Activated CD4-positive, CD25-positive, alpha-beta regulatory T cell (primary cell): Measurements from ENCODE around the gene ACTG1.

Source experiments
- DNase-seq, 4 experiments: peaks; one replicate each; lab custom pipeline; 2025; lab: John Stamatoyannopoulos, UW

The ACTG1 gene

DNA sequence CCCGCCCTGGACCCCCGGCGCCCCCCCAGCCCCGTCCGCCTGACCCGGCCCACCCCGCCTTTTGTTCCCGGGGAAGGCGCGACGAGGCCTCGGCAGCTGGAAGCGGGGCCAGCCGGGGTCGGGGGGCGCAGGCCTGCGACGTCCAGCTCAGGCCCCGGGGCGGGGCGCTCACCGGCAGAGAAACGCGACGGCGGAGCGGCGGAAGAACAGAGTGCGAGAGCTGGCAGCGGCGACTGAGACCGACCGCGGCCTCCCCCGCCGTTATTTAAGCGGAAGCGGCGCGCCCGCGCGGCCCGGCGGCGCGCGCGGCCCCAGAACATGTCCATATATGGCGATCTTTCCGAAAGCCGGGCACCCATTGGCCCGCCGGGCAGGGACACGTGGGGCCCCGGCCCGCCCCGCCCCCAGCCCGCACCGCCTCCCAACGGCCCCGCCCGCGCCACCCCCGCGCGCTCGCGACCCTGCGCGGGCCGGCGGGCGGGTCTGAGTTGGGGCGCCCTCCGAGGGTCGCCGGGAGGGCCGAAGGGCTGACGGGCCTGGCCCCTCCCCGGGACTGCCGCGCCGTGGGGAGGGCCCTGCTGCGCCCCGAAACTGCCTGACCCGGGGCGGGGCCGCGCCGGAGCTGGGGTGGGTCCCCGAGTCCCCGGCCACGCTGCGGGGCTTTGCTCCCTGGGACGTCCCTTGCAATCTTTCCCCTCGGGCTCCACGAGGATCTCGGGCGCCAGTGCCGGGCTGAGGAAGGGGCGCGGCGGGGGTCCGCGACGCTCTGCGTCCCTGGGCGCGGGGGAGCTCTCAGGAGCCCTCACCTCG lies at the start of gene ACTG1:
Gene ACTG1 (minus strand): TSS at position 238 of the 810 bp plus-strand sequence. CDS start 445 bp downstream, outside the sequence.
- peak; percentile 80 to 91 (median 86) for DNase-seq

DNA sequence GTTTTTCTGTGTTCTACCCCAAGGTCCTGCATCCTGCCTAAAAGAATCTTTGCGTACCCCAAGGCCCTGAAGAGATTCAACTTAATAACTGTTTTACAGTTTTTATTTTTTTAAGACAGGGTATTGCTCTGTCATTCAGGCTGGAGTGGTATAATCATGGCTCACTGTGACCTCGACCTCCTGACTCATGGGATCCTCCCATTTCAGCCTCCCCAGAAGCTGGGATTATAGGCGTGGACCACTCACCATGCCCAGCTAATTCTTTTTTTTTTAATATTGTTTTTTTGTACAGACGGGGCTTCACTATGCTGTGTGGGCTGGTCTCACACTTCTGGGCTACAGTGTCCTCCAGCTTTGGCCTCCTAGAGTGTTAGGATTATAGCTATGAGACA lies 48.9 kb upstream of the ACTG1 start:
- DNase-seq = no peak

DNA sequence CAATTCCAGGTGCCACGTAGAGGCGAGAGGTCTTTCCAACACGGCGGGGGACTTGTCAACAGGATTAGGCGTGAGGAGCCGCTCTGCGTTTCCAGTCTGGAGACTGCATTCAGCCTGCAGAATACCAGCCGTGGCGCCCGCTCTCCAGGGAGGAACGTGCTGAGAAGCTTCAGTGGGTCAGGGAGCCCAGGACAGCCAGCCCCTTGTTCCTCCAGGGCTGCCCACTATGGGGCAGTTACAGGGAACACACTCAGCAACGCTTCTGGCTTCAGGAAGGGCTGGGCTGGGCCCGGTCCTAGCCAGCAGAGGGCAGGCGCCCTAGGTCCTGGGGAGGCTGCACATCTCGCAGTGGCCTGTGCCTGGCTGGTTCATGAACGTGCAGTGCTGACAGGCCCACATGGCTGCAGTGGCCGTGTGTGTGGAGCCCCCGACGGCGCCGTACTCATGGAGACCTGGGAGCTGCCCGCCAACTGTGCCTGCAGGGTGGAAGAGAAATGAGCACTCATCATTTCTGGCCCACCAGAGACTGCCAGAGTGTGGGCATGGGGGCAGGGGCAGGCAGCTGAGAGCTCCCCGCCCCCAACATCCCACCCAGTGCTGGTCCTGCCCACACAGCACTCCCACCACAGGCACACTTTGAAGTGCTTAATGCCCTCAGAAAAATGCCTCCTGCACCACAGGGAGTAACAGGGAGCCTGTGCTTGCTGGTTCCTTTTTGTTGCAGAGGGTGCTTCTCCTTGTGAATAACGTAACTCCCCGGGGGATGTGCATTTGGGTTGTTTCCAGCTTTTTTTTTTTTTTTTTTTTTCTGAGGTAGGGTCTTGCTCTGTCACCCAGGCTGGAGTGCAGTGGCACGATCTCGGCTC lies 46.6 kb upstream of the ACTG1 start:
- no peak for DNase-seq

DNA sequence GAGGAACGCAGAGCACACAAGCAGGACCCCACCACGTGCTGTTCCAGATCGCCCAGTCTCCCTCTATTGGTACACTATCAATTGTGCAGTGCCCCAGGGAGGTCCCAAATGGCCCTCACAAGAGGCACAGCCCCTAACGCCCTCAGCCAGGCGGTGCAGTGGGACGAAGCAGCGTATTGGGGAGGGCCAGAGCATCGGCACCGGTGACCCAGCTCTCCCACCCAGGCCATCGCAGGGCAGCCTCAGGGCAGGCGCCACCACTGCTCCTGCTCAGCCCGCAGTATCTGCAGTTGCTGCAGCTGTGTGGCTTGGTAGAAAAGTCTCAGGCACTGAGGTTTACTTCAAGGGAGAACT lies 45.5 kb upstream of the ACTG1 start:
- no peak for DNase-seq

DNA sequence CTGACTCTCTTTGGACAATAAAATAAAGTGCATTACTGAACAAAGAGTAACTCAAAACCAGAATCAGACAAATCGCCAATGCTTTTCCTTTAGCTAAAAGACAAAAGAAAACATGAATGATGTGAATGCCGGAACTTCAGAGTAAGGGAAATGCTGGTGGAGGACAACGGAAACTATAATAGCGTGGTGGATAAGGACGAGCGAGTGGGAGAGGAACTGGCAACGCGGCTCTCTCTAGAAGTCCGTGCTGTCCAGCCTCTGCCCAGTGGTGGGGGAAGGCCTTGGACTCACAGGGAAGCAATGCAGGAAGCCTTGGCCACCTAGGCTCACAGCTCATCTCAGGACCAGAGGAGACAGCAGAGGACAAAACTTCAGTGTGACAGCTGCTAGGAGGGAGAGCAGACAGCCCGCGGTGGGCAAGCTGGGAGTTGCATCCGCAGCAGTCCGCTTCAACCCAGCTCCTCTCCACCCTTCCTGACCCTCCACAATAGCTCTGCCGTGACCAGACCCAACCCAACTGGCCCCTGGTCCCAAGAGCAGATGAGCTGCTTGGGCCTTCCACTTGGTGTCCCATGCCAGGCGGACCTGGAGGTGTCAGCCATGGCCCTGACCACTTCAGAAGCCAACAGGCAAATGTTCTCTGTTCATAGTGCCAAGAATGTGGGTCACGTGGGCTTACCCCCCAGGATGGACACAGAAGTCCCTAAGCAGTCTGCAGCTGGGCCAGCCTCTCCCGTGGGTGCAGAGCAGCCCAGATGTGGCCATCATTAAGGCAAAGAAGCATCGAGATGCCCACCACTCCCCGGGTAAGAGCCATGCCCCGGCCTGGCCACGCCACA lies 44.9 kb upstream of the ACTG1 start:
- no peak for DNase-seq

DNA sequence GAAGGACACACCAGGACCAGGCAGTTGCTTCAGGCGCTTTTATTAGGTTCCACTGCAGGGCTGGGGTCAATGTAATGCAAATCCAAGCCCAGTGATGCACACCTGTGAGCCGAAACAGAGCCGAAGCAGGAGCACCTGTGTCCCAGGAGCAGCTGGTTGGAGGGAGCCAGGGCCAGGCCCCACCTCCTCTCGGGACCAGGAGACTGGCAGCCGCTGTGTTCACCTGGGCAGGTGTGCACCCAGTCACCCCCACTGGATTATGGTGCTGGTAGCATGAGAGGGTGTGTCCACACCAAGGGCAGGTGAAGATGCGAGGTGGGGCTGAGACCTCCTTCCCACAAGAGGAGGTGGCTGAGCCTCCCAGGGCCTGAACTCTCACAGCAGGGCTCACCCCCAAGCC lies 44.3 kb upstream of the ACTG1 start:
- DNase-seq = no peak

DNA sequence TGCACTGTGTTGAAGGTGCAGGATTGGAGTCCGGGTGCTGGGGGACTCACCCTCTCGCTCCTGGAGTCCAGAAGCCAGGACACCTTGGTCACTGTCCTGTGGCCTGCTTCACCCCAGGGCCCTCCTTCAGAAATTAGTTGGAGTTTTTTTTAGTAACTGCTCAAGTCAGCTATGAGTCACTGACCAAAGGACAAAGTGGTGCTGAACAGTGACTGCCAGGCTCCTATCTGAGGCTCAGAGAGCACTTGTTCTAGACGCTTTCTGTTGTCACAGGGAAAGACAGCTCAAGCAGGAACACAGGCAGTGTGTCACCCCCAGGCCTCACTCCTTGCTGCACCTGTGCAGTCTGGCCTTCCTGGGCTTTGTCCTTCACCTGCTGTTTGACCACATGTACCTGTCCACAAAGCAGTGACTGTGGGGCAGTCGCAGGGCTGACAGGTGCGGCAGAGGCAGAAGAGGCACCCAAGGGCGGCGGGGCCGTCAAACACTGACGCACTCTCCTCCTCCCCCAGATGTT lies 43.6 kb upstream of the ACTG1 start:
- no peak for DNase-seq

DNA sequence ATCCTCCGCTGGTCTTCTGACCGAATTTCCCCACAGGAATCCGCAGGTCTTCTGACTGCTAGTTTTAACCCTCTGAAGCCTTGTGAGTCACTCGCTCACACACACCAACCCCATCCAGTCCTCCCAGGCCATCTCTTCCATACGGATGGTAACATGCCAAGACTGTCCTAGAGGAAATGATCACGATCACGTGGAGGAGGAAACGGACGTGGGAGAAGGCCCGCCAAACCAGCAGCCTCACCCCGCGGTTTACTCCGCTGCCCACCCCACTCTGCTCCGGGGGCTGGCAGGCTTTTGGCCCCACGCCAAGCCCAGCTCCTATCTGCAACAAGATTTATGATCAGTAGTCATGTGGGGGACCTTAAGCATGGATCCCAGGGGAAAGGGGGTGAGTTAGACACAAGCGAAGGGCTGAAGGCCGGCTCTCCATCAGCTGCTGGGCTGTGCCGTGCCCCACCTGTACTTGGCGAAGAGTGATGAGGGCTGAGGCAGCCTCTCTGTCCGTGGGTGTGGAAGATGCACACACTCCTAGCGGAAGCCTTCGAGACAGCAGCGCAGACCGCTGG lies 41.1 kb upstream of the ACTG1 start:
- DNase-seq = no peak

DNA sequence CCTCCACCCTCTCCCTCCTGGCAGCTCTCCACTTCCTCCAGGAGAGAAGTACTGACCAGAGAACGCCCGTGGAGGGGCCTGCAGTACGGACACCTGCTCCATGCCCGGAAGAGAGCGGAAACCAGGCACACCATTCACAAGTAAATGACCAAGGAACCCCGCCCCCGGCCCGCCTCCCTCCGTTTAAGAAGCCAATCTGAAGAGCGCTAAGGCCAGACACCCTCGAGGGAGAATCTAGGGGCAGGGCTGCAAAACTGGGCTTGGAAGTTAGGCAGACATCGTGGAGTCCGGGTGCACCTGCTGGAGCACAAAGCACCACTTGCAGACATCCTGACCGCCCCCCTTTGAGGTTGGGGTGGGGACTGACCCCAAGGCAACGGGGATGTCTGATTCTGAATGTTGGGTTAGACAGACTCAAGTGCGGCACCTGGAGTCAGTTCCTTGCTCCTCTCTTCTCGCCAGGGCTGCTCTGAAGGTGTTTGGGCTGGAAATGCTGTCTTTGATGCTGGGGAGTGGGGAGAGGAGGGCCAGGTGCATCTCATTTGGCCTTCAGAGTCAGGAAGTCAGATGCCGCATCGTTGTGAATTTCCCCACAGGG lies 40.5 kb upstream of the ACTG1 start:
- peak; percentile 65 to 71 (median 68) for DNase-seq

DNA sequence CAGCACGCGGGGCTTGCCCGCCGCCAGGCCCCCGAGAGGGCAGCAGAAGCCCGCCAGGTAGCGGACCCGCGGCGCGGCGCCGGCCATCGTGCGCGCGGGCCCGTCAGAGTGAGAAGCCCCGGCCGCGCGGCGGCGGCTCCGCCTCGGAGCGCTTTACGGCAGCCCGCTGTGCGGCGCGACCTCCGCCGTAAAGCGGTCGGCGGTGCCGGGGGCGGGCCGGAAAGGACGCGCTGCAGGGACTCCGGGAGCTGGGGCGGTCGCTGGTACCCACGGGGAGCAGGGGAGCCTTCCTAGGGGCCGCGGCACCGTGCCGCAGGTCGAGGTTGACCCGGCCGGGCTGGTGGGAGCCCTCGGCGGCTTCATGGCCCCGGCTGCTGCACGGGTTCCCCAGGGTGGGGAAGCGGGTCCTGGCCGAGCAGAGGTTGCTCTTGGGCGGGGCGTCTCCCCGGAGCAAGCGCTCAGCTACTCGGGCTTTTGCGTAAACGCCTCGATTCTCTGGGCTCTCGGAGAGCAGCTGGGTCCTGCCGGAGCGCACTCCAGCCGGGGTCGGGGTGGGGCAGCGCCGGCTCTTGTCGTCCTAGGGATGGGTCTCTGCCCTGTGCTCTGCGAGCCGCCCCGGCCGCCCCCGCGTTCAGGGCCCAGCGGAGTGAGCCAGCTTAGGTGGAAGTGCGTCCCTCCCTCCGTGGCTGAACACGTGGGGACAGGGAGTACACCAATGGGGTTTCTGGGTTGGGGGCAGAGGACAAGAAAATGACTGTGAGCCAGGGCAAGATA lies 39.8 kb upstream of the ACTG1 start, which contains the start of gene FAAP100:
Gene FAAP100 (minus strand): TSS at position 110 of the 774 bp plus-strand sequence. CDS start 23 bp downstream, at position 87.
- peak; percentile 56 to 74 (median 68) for DNase-seq

DNA sequence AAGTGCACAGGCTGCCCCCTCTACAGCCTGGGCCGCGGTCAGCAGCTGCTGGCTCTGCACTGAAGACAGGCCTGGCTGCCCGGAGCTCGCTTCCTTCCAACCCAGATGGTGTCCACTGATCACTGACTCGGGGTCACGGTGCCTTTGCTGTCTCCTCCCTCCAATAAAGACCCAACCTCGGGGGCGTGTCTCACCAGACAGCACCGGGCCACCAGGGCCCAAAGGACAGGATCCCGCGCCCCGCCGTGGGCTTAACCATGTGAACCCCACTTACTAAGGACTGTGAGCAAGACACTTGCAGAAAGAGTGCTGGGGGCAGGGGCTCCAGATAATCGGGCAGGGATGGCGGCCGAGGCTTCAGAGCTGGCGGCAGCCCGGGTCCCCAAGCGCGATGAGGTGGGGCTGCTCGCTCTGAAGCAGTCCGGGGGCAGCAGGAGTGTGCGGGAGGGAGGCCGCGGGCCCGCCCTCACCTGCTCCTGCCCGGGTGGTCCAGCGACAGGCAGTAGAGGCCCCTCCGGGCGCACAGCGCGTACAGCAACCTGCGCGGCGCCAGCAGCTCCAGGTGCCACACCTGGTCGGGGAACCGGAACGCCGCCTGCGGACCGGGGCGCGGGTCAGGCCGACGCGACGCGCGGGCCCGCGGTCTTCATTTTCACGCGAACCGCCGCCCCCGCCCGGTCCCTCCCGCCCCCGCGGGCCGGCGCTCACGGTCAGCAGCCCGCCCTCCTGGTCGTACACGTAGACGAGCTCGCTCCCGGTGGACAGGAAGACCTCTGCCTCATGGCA lies 39.1 kb upstream of the ACTG1 start:
- no peak for DNase-seq

DNA sequence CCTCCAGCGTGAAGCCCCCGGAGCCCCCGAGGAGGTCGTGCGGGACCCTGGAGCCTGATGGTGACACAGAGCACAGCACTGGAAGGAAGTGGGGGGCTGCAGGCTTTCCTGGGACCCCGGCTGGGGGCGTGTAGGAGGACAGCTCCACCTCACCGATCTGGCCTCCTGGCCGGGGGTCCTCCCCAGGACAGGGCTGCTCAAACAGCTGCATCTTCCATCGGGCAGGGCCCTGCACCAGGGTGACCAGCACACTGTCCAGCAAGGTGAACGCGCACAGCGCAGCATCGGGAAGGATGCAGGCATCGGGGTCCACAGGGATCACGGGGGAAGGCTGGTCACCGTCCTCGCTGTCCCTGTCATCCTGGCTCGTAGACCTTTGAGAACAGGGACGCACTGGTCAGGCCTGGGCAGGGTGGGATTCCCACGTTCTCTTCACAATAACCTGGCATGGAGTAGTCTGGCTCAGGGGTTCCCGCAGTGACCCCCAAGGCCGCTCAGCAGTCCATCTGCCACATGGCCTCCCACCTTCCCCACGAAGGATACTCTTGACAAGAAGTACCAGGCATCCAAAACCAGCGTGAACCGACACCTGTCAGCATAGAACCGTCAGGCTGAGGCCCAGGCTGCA lies 38.3 kb upstream of the ACTG1 start:
- no peak for DNase-seq

DNA sequence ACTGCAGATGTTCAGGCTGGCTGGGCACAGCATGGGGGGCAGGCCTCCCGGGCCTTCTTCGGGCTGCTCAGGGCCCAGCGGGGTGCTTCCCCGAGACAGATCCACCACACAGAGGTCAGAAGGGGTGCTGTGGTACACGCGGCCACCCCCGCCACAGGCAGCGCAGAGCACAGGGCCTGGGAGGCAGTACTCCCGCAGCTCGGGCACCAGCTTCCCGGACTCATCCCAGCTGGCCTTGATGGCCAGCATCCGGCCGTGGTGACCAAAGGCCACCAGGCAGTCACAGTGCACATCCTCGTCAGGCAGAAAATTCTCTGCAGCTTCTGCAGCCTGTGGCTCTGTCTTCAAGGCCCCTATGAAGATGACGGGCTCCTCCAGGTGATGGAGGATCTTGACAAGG lies 37.7 kb upstream of the ACTG1 start:
- DNase-seq = no peak

DNA sequence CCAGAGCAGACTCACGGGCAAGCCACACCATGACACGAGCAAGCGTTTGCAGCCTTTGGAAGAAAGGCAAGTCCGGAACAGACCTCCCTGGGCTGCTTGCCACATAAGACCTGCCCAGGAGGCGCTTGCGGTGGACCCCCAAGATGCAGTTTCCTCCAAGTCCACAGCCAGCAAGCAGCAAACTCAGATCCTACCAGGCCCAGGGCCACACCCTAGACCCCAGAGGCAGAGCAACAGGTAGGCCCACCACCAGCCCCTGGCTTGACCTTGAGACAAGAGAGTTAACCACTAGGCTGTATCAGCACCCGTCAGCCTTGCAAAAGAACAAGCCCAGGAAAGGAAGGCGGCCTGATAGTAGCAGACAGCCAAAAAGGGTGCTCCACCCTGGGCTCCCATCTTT lies 37.2 kb upstream of the ACTG1 start:
- DNase-seq = no peak

DNA sequence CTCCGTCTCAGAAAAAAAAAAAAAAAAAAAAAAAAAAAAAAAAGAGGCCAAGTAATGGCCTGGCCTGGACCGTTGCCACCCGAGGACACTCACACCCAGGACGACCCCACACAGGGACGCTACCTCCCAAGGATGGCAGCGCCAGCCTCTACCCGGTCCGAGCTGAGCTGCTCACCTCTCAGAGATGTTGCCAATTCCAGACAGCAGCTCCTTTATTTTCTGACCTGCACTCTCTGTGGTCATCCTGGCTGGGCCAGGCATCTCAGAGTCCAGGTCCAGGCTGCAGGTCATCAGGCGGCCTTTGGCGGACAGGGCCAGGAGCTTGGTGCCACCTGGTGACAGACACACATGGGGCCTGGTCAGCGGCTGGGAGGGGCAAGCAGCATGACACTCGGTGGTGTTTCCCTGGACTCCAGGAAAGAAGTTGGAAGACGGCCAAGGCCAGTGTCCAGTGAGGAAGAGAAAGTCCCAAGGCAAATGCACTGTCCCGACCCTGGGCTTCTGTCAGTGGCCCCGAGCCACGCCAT lies 36.5 kb upstream of the ACTG1 start:
- DNase-seq = no peak

DNA sequence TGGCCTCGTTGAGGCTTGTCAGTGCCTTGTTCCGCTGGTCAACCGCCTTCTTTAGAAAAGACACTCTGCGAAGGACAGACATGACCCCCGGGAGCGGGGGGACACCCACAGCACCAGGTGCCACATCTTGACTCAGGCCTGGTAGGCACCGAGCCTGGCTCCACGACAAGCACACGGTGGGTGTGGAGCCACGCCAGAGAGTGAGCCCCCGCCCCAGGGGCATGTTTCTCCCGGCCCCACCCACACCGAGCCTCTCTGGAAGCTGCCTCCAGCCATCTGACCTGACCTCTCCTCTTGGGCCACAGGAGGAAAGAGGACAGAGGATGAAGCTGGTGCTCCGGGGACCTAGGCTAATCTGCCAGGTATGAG lies 35.0 kb upstream of the ACTG1 start:
- no peak for DNase-seq

DNA sequence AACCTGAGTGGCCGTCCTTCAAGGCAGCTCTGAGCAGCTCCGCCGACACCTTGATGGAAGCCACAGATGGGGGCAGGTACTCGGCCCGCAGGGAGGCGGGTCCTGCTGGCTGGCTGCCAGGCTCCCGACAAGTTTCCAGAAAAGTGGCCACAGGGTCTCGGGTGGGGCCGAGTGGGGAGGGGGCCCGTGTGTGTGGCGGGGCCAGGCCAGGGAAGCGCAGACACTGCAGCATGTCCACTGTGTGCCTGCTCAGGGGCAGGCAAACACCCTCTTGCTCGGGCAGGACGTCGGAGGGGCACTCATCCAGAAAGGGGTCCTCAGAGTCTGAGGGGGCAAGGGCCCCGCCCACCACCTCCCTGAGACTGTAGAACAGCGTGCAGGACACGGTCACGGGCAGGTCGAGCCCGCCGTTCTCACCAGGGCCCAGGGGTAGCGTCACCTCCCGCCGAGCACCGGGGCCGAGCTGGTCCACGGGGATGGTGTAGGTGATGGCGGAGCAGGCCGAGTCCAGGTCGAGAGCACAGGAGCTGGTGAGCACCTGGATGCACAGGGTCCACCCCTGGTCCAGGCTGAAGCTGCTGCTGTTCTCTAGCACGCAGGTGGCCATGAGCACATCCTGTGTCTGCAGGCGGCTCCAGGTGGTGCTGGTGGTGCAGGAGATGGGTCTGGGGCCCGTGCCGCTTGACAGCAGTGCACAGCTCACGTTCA lies 34.5 kb upstream of the ACTG1 start:
- DNase-seq = no peak
